ENCODE measurements around the gene USP44. TPM values are rescaled to one million over a fixed set of nuclear protein-coding genes. Genes with fewer than 3 reads are reported as not detected.

The USP44 gene
- total and polyA plus RNA-seq, 2 of the 13 experiments (the other 11 are each of a cell fraction or from before 2014, with no cell fraction given), result 0.05 to 0.07 TPM

GRCh38 chr12:95473884-95474659 lies 77.2 kb downstream of the USP44 start, which contains the start of gene METAP2 (continued):
- TF ChIP-seq ZBTB26 (CRISPR knock-in tag; IDR thresholded peaks at IDR 0.05; ENCODE audit: borderline replicate concordance), result peak; percentile 82; the same call in 1 of the 2 replicates
- no peak for TF ChIP-seq ZNF646 (CRISPR knock-in tag; IDR thresholded peaks at IDR 0.05)
- TF ChIP-seq ZNF746 (CRISPR knock-in tag; IDR thresholded peaks at IDR 0.05), result 0 out of 2 replicates have a peak, but pooled peaks have one; percentile 54
- no peak for TF ChIP-seq HOXD1 (CRISPR knock-in tag; IDR thresholded peaks at IDR 0.05)
- TF ChIP-seq TSC22D2 (CRISPR knock-in tag; IDR thresholded peaks at IDR 0.05; ENCODE audit: borderline replicate concordance), result peak; percentile 85; the same call in 1 of the 2 replicates
- peak; percentile 91 for TF ChIP-seq ZNF143 (CRISPR knock-in tag; IDR thresholded peaks at IDR 0.05)
- peak; percentile 62; the same call in 1 of the 2 replicates for TF ChIP-seq ZNF138 (CRISPR knock-in tag; IDR thresholded peaks at IDR 0.05; ENCODE audit: low read depth)
- peak; percentile 90; the same call in 1 of the 2 replicates for TF ChIP-seq MAF1 (CRISPR knock-in tag; IDR thresholded peaks at IDR 0.05; ENCODE audit: borderline replicate concordance)
- TF ChIP-seq ZNF280B (CRISPR knock-in tag; IDR thresholded peaks at IDR 0.05; ENCODE audit: borderline replicate concordance), result peak; percentile 97
- TF ChIP-seq NCOR1 (IDR thresholded peaks at IDR 0.05; ENCODE audit: borderline replicate concordance, low read length), result no peak
- peak; percentile 73; the same call in 1 of the 2 replicates for TF ChIP-seq HINFP (CRISPR knock-in tag; IDR thresholded peaks at IDR 0.05; ENCODE audit: low read depth)
- no peak; the same call in 1 of the 2 replicates for TF ChIP-seq MLXIP (CRISPR knock-in tag; IDR thresholded peaks at IDR 0.05; ENCODE audit: borderline replicate concordance)
- no peak; the same call in 1 of the 2 replicates for TF ChIP-seq ZNF12 (CRISPR knock-in tag; IDR thresholded peaks at IDR 0.05)

All from HepG2 (cell line).